Caco-2 (cell line): ENCODE measurements around the gene SEMA3F. TPM values are rescaled to one million over a fixed set of nuclear protein-coding genes. Genes with fewer than 3 reads are reported as not detected.

Source experiments
- BruUV-seq: library from RNA; stranded (reverse); fragments of 400-500 nt; replicated peaks from 2 replicates; lab custom pipeline; 2021; lab: Mats Ljungman, UMichigan
- CTCF ChIA-PET: fragments of 300-600 bp; sonication (Branson Sonifier 250); formaldehyde crosslinking; loops from one replicate; lab custom pipeline; 2022; ENCODE audit warnings: antibody characterized with exemption; lab: Charles Lee
- POLR2A ChIA-PET: fragments of 300-600 bp; sonication (Branson Sonifier 250); formaldehyde crosslinking; loops from one replicate; lab custom pipeline; 2022; ENCODE audit warnings: antibody characterized with exemption; lab: Charles Lee
- DNase-seq, 2 experiments: peaks; one replicate each; pipeline versions ENCODE4 v3.0.0 to v3.0.0-alpha.2; 2020 to 2022
- H3K27me3 ChIP-seq: replicated peaks from 2 replicates; pipeline ENCODE4 v1.6.0; 2011; ENCODE audit warnings: low read length; ENCODE audit not compliant: control insufficient read depth, insufficient read depth
- H3K36me3 ChIP-seq: 2 replicates; pipeline ENCODE4 v1.5.1; 2011; ENCODE audit warnings: low read length; ENCODE audit not compliant: control insufficient read depth, insufficient read depth
- H3K4me1 ChIP-seq: fragments of 250-450 bp; sonication (Bioruptor Pico); 2 replicates; pipeline ENCODE4 v1.5.1; 2020; ENCODE audit warnings: mild to moderate bottlenecking
- H3K4me3 ChIP-seq: 2 replicates; pipeline ENCODE4 v1.5.1; 2011; ENCODE audit warnings: low read depth, mild to moderate bottlenecking, control low read depth, low read length
- H3K9me3 ChIP-seq: fragments of 250-450 bp; sonication (Bioruptor Pico); 2 replicates; pipeline ENCODE4 v1.5.1; 2020; ENCODE audit warnings: mild to moderate bottlenecking, moderate library complexity
- H3K27ac Mint-ChIP-seq: one replicate; pipeline ENCODE4 v1.8.0; 2022; ENCODE audit warnings: mixed read lengths; ENCODE audit not compliant: unreplicated experiment
- H3K27me3 Mint-ChIP-seq: one replicate; pipeline ENCODE4 v1.8.0; 2022; ENCODE audit warnings: mixed read lengths; ENCODE audit not compliant: insufficient read depth, unreplicated experiment
- H3K36me3 Mint-ChIP-seq: one replicate; pipeline ENCODE4 v1.8.0; 2022; ENCODE audit warnings: mild to moderate bottlenecking, mixed read lengths; ENCODE audit not compliant: insufficient read depth, unreplicated experiment
- H3K4me1 Mint-ChIP-seq: one replicate; pipeline ENCODE4 v1.8.0; 2022; ENCODE audit warnings: low read depth, mixed read lengths; ENCODE audit not compliant: unreplicated experiment
- H3K4me3 Mint-ChIP-seq: one replicate; pipeline ENCODE4 v1.8.0; 2022; ENCODE audit warnings: mild to moderate bottlenecking, moderate library complexity, mixed read lengths; ENCODE audit not compliant: unreplicated experiment
- H3K9me3 Mint-ChIP-seq: one replicate; pipeline ENCODE4 v1.8.0; 2022; ENCODE audit warnings: mixed read lengths; ENCODE audit not compliant: unreplicated experiment
- intact Hi-C: fragments of 100-400 bp; cut with micrococcal nuclease; formaldehyde crosslinking; loops from one replicate; pipeline ENCODE4 v1.10.0; 2022; ENCODE audit not compliant: unreplicated experiment
- total RNA-seq: library from RNA; stranded (reverse); gene quantifications from 2 replicates; pipeline ENCODE4 v1.2.3, GENCODE V29; 2022
- TF ChIP-seq, protein P1 (sequence below), 2 experiments: fragments of 200-600 bp in 1 of 2; IDR thresholded peaks; 1 replicate in 1 of 2; 2 replicates in 1 of 2; pipeline versions ENCODE4 v1.5.1 to v1.8.0; 2011 to 2022; ENCODE audit warnings: antibody characterized with exemption in 1 of 2, control low read depth in 1 of 2, inconsistent platforms in 1 of 2, low read depth in 1 of 2, low read length in 1 of 2, mild to moderate bottlenecking in 1 of 2, moderate library complexity in 1 of 2; ENCODE audit not compliant: insufficient read depth in 1 of 2, severe bottlenecking in 1 of 2, unreplicated experiment in 1 of 2

Gene SEMA3F
- total RNA-seq, 1 experiment from 2014 or later: 16.5 TPM

DNA sequence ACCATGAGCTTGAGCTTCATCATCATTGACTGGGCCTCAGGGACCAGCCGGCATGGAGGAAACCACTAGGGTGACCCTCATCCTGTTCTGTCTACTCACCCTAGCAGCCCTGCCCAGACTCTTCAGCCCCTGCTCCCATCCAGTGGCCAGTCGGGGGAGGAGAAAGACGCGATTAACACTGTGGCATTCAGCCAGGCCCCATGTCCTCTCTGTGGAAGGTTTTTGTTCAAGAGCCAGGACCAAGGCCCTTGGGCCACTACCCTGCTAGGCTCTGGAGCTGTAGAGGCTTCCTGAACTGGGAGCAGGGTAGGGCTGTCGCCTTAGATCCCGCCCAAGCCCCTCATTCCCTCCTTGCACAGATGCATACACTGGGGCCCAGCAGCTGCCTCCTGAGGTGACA lies 65.0 kb downstream of the SEMA3F start:
- H3K36me3 ChIP-seq: peaks cover 1% of the 10 kb centered on the region; the same call in 1 of the 2 replicates
- intact Hi-C loops: no loop called here
- POLR2A ChIA-PET: no interaction called here

DNA sequence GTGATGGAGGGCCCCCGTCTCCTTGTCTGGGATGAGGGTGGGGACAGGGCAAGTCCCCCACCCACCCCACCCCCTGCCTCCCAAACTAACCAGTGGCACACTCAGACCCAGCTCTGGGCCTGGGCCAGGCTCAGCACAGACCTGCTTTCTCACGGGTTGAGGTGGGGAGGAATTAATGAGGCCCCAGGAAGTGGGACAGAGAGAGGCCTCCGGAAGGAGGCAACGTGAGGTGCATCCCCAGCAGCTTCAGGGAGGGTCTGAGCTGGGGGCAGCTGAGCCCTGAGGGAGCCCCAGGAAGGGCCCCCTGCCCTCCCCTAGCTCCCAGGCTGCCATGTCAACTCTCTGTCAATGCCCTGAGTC lies 65.9 kb downstream of the SEMA3F start:
- Mint-ChIP-seq H3K4me1 (no peaks in the 10 kb centered on the region), H3K27me3 (no peaks in the 10 kb centered on the region), H3K36me3 (peaks cover 6% of the 10 kb centered on the region), H3K9me3 (no peaks in the 10 kb centered on the region), H3K4me3 (no peak overlapping the region), H3K27ac (no peak overlapping the region)
- ChIA-PET POLR2A (no interaction called here), CTCF (interaction anchor here (0.7 to 2.1 kb wide), 5 partner anchors 9 to 99 kb away, joined by 3 to 27 read pairs (median 3); no protein-coding TSS in a partner anchor)
- no peak for DNase-seq
- Histone ChIP-seq H3K27me3 (no peaks in the 10 kb centered on the region), H3K4me3 (no peak overlapping the region), H3K9me3 (no peaks in the 10 kb centered on the region), H3K36me3 (peaks cover 1% of the 10 kb centered on the region; the same call in 1 of the 2 replicates), H3K4me1 (no peaks in the 10 kb centered on the region)
- intact Hi-C loops: no loop called here
- BruUV-seq: no TSS peak
- TF ChIP-seq, protein P1, sequence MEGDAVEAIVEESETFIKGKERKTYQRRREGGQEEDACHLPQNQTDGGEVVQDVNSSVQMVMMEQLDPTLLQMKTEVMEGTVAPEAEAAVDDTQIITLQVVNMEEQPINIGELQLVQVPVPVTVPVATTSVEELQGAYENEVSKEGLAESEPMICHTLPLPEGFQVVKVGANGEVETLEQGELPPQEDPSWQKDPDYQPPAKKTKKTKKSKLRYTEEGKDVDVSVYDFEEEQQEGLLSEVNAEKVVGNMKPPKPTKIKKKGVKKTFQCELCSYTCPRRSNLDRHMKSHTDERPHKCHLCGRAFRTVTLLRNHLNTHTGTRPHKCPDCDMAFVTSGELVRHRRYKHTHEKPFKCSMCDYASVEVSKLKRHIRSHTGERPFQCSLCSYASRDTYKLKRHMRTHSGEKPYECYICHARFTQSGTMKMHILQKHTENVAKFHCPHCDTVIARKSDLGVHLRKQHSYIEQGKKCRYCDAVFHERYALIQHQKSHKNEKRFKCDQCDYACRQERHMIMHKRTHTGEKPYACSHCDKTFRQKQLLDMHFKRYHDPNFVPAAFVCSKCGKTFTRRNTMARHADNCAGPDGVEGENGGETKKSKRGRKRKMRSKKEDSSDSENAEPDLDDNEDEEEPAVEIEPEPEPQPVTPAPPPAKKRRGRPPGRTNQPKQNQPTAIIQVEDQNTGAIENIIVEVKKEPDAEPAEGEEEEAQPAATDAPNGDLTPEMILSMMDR (IDR thresholded peaks at IDR 0.05; ENCODE audit: insufficient read depth in 1 of 2, low read depth in 1 of 2, low read length in 1 of 2, severe bottlenecking in 1 of 2, unreplicated experiment in 1 of 2): no peak

More for the DNA sequence above, 65.0 kb downstream of the SEMA3F start:
- H3K4me1 ChIP-seq: no peaks in the 10 kb centered on the region
- no TSS peak for BruUV-seq
- Mint-ChIP-seq H3K9me3 (no peaks in the 10 kb centered on the region), H3K27ac (no peak overlapping the region), H3K4me3 (no peak overlapping the region), H3K36me3 (peaks cover 6% of the 10 kb centered on the region), H3K27me3 (no peaks in the 10 kb centered on the region), H3K4me1 (no peaks in the 10 kb centered on the region)
- no peak for DNase-seq
- H3K4me3 ChIP-seq: no peak overlapping the region
- CTCF ChIA-PET: interaction anchor here (2.1 kb wide), 1 partner anchor 25 kb away, joined by 27 read pairs; no protein-coding TSS in a partner anchor
- H3K27me3 ChIP-seq: no peaks in the 10 kb centered on the region
- no peaks in the 10 kb centered on the region for H3K9me3 ChIP-seq
- TF ChIP-seq, protein P1 (IDR thresholded peaks at IDR 0.05; ENCODE audit: insufficient read depth in 1 of 2, low read depth in 1 of 2, low read length in 1 of 2, severe bottlenecking in 1 of 2, unreplicated experiment in 1 of 2): no peak

DNA sequence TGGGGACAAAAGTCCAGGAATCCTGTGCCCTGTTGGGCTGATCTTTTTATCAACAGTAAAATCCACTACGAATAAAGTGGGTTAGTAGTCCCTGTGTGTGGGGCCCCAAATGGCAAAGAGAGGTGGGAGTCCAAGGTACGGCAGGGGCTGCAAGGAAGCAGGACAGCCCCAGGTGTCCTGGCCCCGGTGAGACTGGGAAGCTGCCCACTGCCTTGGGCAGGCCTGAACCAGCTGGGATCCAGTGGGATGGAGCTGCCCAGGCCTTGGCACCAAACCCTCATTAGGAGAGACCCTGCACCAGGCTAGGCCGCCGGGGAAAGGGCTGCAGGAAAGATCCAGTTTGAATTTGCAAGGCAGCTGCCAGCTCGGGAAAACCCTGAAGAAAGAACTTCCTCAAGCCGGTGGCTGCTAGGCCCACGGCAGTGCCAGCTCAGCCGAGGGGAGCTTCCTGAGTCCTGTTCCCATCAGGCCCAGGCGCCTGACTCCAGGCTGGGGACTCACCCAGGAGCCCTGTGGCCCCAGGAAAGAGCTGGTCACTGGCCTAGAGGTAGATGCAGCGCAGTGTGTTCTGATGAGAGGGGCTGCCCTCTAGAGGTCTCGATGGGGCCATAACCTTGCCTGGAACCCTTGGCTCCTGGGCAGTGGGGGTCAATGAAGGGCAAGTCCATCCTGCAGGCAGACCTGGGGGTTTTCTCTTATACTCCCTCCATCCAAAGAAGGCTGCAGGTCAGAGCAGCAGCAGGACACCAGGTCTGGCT lies 66.5 kb downstream of the SEMA3F start:
- no peaks in the 10 kb centered on the region for H3K9me3 Mint-ChIP-seq
- no peaks in the 10 kb centered on the region for H3K4me1 Mint-ChIP-seq
- ChIA-PET CTCF (interaction anchor here (0.8 to 2.1 kb wide), 9 partner anchors 10 to 101 kb away, joined by 3 to 27 read pairs (median 4); no protein-coding TSS in a partner anchor), POLR2A (no interaction called here)
- no peak for DNase-seq
- H3K9me3 ChIP-seq: no peaks in the 10 kb centered on the region
- H3K4me3 ChIP-seq: no peak overlapping the region
- intact Hi-C loops: no loop called here
- no peak overlapping the region for H3K4me3 Mint-ChIP-seq
- no peaks in the 10 kb centered on the region for H3K27me3 ChIP-seq
- H3K27ac Mint-ChIP-seq: no peak overlapping the region
- H3K36me3 Mint-ChIP-seq: peaks cover 6% of the 10 kb centered on the region
- no TSS peak for BruUV-seq
- no peaks in the 10 kb centered on the region for H3K4me1 ChIP-seq
- TF ChIP-seq, protein P1 (IDR thresholded peaks at IDR 0.05; ENCODE audit: insufficient read depth in 1 of 2, low read depth in 1 of 2, low read length in 1 of 2, severe bottlenecking in 1 of 2, unreplicated experiment in 1 of 2): peak; percentile 36 to 43
- peaks cover 1% of the 10 kb centered on the region; the same call in 1 of the 2 replicates for H3K36me3 ChIP-seq
- no peaks in the 10 kb centered on the region for H3K27me3 Mint-ChIP-seq
